ENCODE results near the gene PRKCD.

- TF ChIP-seq CTCF (conservative IDR thresholded peaks at IDR 0.05) (peak; percentile 79), EZH2 (IDR thresholded peaks at IDR 0.05; ENCODE audit: low read depth) (no peak)
These were observed 26.3 kb upstream of the PRKCD start for GRCh38 chr3:53134631-53135232.
